K562 (cell line): Measurements from ENCODE around the gene RING1. TPM values are rescaled to one million over a fixed set of nuclear protein-coding genes. Genes with fewer than 3 reads are reported as not detected.

Source experiments
- ATAC-seq: fragments of 200-7000 bp; cut with Tn5 transposase; 3 replicates; pipeline ENCODE4 v1.9.1; 2020; ENCODE audit warnings: moderate library complexity
- BruUV-seq: library from RNA; stranded (reverse); fragments of 400-500 nt; replicated peaks from 2 replicates; lab custom pipeline; 2021; lab: Mats Ljungman, UMichigan
- CTCF ChIA-PET: fragments of 300-600 bp; formaldehyde crosslinking; extraction: SDS; loops from one replicate; lab custom pipeline; 2021; ENCODE audit warnings: low intra/inter-chr PET ratio; lab: Yijun Ruan, JAX
- POLR2A ChIA-PET: fragments of 300-600, 350-650 bp; sonication (Branson Sonifier 250); formaldehyde crosslinking; extraction: SDS; loops from one replicate; lab custom pipeline; 2021; ENCODE audit warnings: antibody characterized with exemption, inconsistent platforms; lab: Yijun Ruan, JAX
- DNase-seq, 4 experiments: peaks; one replicate each; pipeline versions ENCODE4 v3.0.0 to v3.0.0-alpha.2; 2011 to 2018; ENCODE audit warnings: low spot score in 3 of 4, mixed read lengths in 3 of 4; ENCODE audit errors: extremely low read depth in 1 of 4
- FAIRE-seq: peaks from 2 replicates; lab custom pipeline; 2011; peaks lifted over from hg19 to GRCh38; lab: Jason Lieb, UNC
- H2AFZ ChIP-seq: 2 replicates; pipeline ENCODE4 v1.6.0; 2011; ENCODE audit warnings: low read depth, low read length, control low read depth, inconsistent platforms
- H3K27ac ChIP-seq: fragments of 200-600 bp; 3 replicates; pipeline ENCODE4 v1.8.0; 2011; ENCODE audit warnings: low read depth, mild to moderate bottlenecking, control low read depth, inconsistent platforms, low read length, moderate library complexity, mixed read lengths; ENCODE audit errors: extremely low read depth
- H3K27me3 ChIP-seq, 2 experiments: fragments of 300-600 bp in 1 of 2; 2 replicates in 1 of 2; 3 replicates in 1 of 2; pipeline versions ENCODE4 v1.6.0 to v1.8.0; 2011; ENCODE audit warnings: inconsistent platforms in 2 of 2, low read length in 2 of 2, mild to moderate bottlenecking in 1 of 2, mixed read lengths in 1 of 2, moderate library complexity in 1 of 2; ENCODE audit not compliant: control insufficient read depth in 2 of 2, insufficient read depth in 2 of 2
- H3K36me3 ChIP-seq: fragments of 300-600 bp; 3 replicates; pipeline ENCODE4 v1.8.0; 2011; ENCODE audit warnings: mild to moderate bottlenecking, low read length, inconsistent platforms; ENCODE audit not compliant: control insufficient read depth, insufficient read depth
- H3K4me1 ChIP-seq, 2 experiments: fragments of 200-600 bp in 1 of 2; replicated peaks in 1 of 2; 2 replicates in 1 of 2; 3 replicates in 1 of 2; pipeline versions ENCODE4 v1.5.1 to v1.8.0; 2011; ENCODE audit warnings: inconsistent platforms in 2 of 2, low read length in 2 of 2, mild to moderate bottlenecking in 1 of 2, mixed read lengths in 1 of 2, moderate library complexity in 1 of 2; ENCODE audit not compliant: control insufficient read depth in 2 of 2, insufficient read depth in 2 of 2
- H3K4me2 ChIP-seq: 2 replicates; pipeline ENCODE4 v1.6.1; 2011; ENCODE audit warnings: low read length, control low read depth, inconsistent platforms, mixed read lengths; ENCODE audit not compliant: insufficient read depth
- H3K4me3 ChIP-seq: fragments of 200-600 bp; sonication (generic), shearing (Covaris generic); 2 replicates; pipeline ENCODE4 v1.5.1; 2016; ENCODE audit warnings: control low read depth, inconsistent platforms
- H3K79me2 ChIP-seq: fragments of 200-600 bp; 3 replicates; pipeline ENCODE4 v1.8.0; 2011; ENCODE audit warnings: low read length, inconsistent platforms; ENCODE audit not compliant: control insufficient read depth, insufficient read depth
- H3K9ac ChIP-seq, 2 experiments: 2 replicates each; pipeline versions ENCODE4 v1.6.0 to v1.6.1; 2011; ENCODE audit warnings: low read depth in 2 of 2, low read length in 2 of 2, control low read depth in 1 of 2, inconsistent platforms in 1 of 2, mild to moderate bottlenecking in 1 of 2, mixed read lengths in 1 of 2; ENCODE audit not compliant: insufficient read depth in 1 of 2
- H3K9me1 ChIP-seq: one replicate; pipeline ENCODE4 v1.6.0; 2011; ENCODE audit warnings: inconsistent platforms, mild to moderate bottlenecking, low read length, moderate library complexity; ENCODE audit not compliant: control insufficient read depth, insufficient read depth
- H3K9me3 ChIP-seq: replicated peaks from 2 replicates; pipeline ENCODE4 v1.5.1; 2011; ENCODE audit warnings: low read depth, low read length, inconsistent platforms; ENCODE audit not compliant: control insufficient read depth, insufficient read depth
- H4K20me1 ChIP-seq: replicated peaks from 2 replicates; pipeline ENCODE4 v1.6.1; 2011; ENCODE audit warnings: low read length, inconsistent platforms, mixed read lengths; ENCODE audit not compliant: control insufficient read depth, insufficient read depth
- DPF2 ChIP-seq: fragments of 450-650 bp; IDR thresholded peaks from 2 replicates; pipeline ENCODE4 v1.6.1; 2016
- E2F6 ChIP-seq, 2 experiments: IDR thresholded peaks; 2 replicates each; pipeline ENCODE4 v1.6.1; 2011; ENCODE audit warnings: borderline replicate concordance in 1 of 2, control low read depth in 1 of 2, low read depth in 1 of 2, low read length in 1 of 2, mild to moderate bottlenecking in 1 of 2, mixed read lengths in 1 of 2, moderate library complexity in 1 of 2; ENCODE audit not compliant: insufficient read depth in 1 of 2, insufficient read length in 1 of 2, poor library complexity in 1 of 2, severe bottlenecking in 1 of 2; ENCODE audit errors: extremely low read depth in 1 of 2
- FIP1L1 ChIP-seq: fragments of 200-400 bp; formaldehyde crosslinking; IDR thresholded peaks from 2 replicates; pipeline ENCODE4 v1.6.1; 2018; ENCODE audit warnings: mild to moderate bottlenecking, low read depth, low read length; ENCODE audit not compliant: poor library complexity, severe bottlenecking
- FOXK2 ChIP-seq, 2 experiments: fragments of 450-650 bp; IDR thresholded peaks in 1 of 2; conservative IDR thresholded peaks in 1 of 2; 2 replicates each; pipeline ENCODE4 v1.6.1; 2016; ENCODE audit warnings: low read depth in 2 of 2, mild to moderate bottlenecking in 1 of 2
- GTF2E2 ChIP-seq: fragments of 200-800 bp; sonication (Bioruptor generic); IDR thresholded peaks from 2 replicates; pipeline ENCODE4 v1.6.1; 2016; ENCODE audit warnings: missing genetic modification characterization, missing compliant biosample characterization
- HMGXB4 ChIP-seq: sonication (generic); formaldehyde crosslinking; IDR thresholded peaks from 2 replicates; pipeline ENCODE4 v1.8.1; 2023; ENCODE audit warnings: mild to moderate bottlenecking, missing genetic modification reagents
- ID3 ChIP-seq, 2 experiments: fragments of 250-450 bp in 1 of 2; fragments of 450-650 bp in 1 of 2; sonication (Bioruptor Pico) in 1 of 2; IDR thresholded peaks; 2 replicates each; pipeline versions ENCODE4 v1.6.1 to v1.8.0; 2016 to 2021; ENCODE audit warnings: mild to moderate bottlenecking in 2 of 2, moderate library complexity in 2 of 2, missing compliant biosample characterization in 1 of 2, missing genetic modification characterization in 1 of 2
- KAT7 ChIP-seq: sonication (generic); formaldehyde crosslinking; IDR thresholded peaks from 2 replicates; pipeline ENCODE4 v1.8.0; 2022; ENCODE audit warnings: missing genetic modification reagents, mild to moderate bottlenecking, borderline replicate concordance
- MAX ChIP-seq: sonication (generic); formaldehyde crosslinking; IDR thresholded peaks from 2 replicates; pipeline ENCODE4 v1.9.0; 2022; ENCODE audit warnings: mild to moderate bottlenecking, missing genetic modification reagents
- NKRF ChIP-seq: fragments of 450-650 bp; IDR thresholded peaks from 2 replicates; pipeline ENCODE4 v1.6.1; 2016; ENCODE audit warnings: borderline replicate concordance
- XRCC4 ChIP-seq: IDR thresholded peaks from one replicate; pipeline ENCODE4 v1.6.1; 2011; ENCODE audit not compliant: insufficient read depth, insufficient read length; ENCODE audit errors: extremely low read depth
- XRCC5 ChIP-seq: fragments of 200-400 bp; formaldehyde crosslinking; IDR thresholded peaks from 2 replicates; pipeline ENCODE4 v1.6.1; 2017; ENCODE audit warnings: low read depth, mild to moderate bottlenecking, low read length
- ZNF263 ChIP-seq: sonication (generic); formaldehyde crosslinking; IDR thresholded peaks from 2 replicates; pipeline ENCODE4 v1.8.0; 2022; ENCODE audit warnings: mild to moderate bottlenecking, missing genetic modification reagents, borderline replicate concordance
- ZNF3 ChIP-seq: fragments of 250-450 bp; sonication (Bioruptor Pico); IDR thresholded peaks from 2 replicates; pipeline ENCODE4 v1.5.0; 2021; ENCODE audit warnings: mild to moderate bottlenecking, moderate library complexity
- WGBS: fragments of 100-300 bp; shearing (Covaris generic); methylation state at CpG from one replicate; pipeline ENCODE4 v1.1.6; 2016; ENCODE audit warnings: low coverage, mixed read lengths; ENCODE audit not compliant: insufficient coverage; ENCODE audit errors: missing lambda C conversion rate; 5-methylcytosine and 5-hydroxymethylcytosine counted together
- in situ Hi-C: fragments of 300-500 bp; cut with MboI; formaldehyde crosslinking; loops from 4 replicates; pipeline ENCODE4 v1.15.0; 2018; ENCODE audit warnings: inconsistent platforms, mixed read lengths
- intact Hi-C: fragments of 100-400 bp; cut with micrococcal nuclease; formaldehyde crosslinking; loops from 2 replicates; pipeline ENCODE4 v1.14.2; 2022
- polyA plus RNA-seq, 8 experiments: library from polyadenylated mRNA; depleted of rRNA in 4 of 8; stranded (reverse) in 5 of 8; unstranded in 3 of 8; fragments of >200 nt; fragmentation: Nextera tagmentation in 2 of 8; fragmentation: Illumina TruSeq in 1 of 8; extraction: Ambion mirVana in 2 of 8; extraction: Trizol in 1 of 8; gene quantifications; 2 replicates each; pipeline versions ENCODE4 v1.2.1 to v1.2.3, GENCODE V29; 2011 to 2014; ENCODE audit warnings: inconsistent platforms in 1 of 8, missing spikeins in 1 of 8
- total RNA-seq, 7 experiments: library from RNA; depleted of rRNA in 6 of 7; stranded (reverse); fragments of >200 nt in 6 of 7; fragmentation: Illumina TruSeq in 2 of 7; extraction: Trizol in 2 of 7; gene quantifications; 2 replicates each; pipeline versions ENCODE4 v1.2.1 to v1.2.3, GENCODE V29; 2011 to 2021; ENCODE audit warnings: low replicate concordance in 1 of 7

RING1 gene
- total and polyA plus RNA-seq, 9 of the 15 experiments (the other 6 are each of a cell fraction or from before 2014, with no cell fraction given), result 4.2 to 59.1 (median 36.9) TPM

GRCh38 chr6:33248643-33248931 is 40.3 kb downstream of the RING1 start:
- H3K9me1 ChIP-seq, result peaks cover 4% of the 10 kb centered on the region
- no peak for FAIRE-seq
- peak overlapping the region; percentile 53 for H3K4me3 ChIP-seq
- BruUV-seq, result no TSS peak
- H3K9ac ChIP-seq, result peak overlapping the region; percentile 79 to 87
- no peaks in the 10 kb centered on the region for H4K20me1 ChIP-seq
- H3K27ac ChIP-seq, result peak overlapping the region; percentile 81
- no peaks in the 10 kb centered on the region for H3K79me2 ChIP-seq
- CTCF ChIA-PET, result interaction anchor here (0.5 to 3.6 kb wide), 11 partner anchors 48 to 504 kb away, joined by 3 to 24 read pairs (median 5); partner anchors contain the start of genes RXRB and SLC39A7
- peak overlapping the region; percentile 97 for H3K4me2 ChIP-seq
- POLR2A ChIA-PET, result interaction anchor here (0.5 to 5.2 kb wide), 15 partner anchors 11 to 1767 kb away, joined by 3 to 57 read pairs (median 4); partner anchors contain the start of genes B3GALT4, HLA-DPA1, RING1 and RPS18
- ATAC-seq, result peak; percentile 25
- DNase-seq, result no peak
- peaks cover 19% of the 10 kb centered on the region for H3K36me3 ChIP-seq
- H2AFZ ChIP-seq, result peak overlapping the region; percentile 99
- peaks cover 22 to 31% of the 10 kb centered on the region in 2 experiments for H3K4me1 ChIP-seq
- in situ Hi-C loops (loop anchor here (5.0 kb wide), 2 partner anchors 131 to 231 kb away; no protein-coding TSS in a partner anchor), intact Hi-C loops (loop anchor here (1.0 to 2.0 kb wide), 4 partner anchors 48 to 234 kb away; partner anchors contain the start of genes RXRB and SLC39A7)
- peaks cover 4 to 6% of the 10 kb centered on the region in 2 experiments; a peak in 2 of 5 replicates for H3K27me3 ChIP-seq
- no peaks in the 10 kb centered on the region for H3K9me3 ChIP-seq
- WGBS, result 2% methylated on average over 18 of the region's 18 CpGs
- TF ChIP-seq NKRF (peak; percentile 70; the same call in 1 of the 2 replicates), ZNF263 (CRISPR knock-in tag) (peak; percentile 48; the same call in 1 of the 2 replicates), XRCC4 (no peak), FOXK2 (conservative IDR thresholded peaks at IDR 0.05 in 1 of 2, IDR thresholded peaks at IDR 0.05 in 1 of 2; ENCODE audit: low read depth in 2 of 2) (peak in 1 of 2 experiments; percentile 7; a peak in 1 of 4 replicates), MAX (CRISPR knock-in tag) (peak; percentile 45; the same call in 1 of the 2 replicates), KAT7 (CRISPR knock-in tag) (peak; percentile 74; the same call in 1 of the 2 replicates), HMGXB4 (CRISPR knock-in tag) (0 out of 2 replicates have a peak, but pooled peaks have one; percentile 25), ZNF3 (CRISPR knock-in tag) (no peak), FIP1L1 (peak; percentile 9), E2F6 (IDR thresholded peaks at IDR 0.05; ENCODE audit: borderline replicate concordance in 1 of 2, extremely low read depth in 1 of 2, insufficient read depth in 1 of 2, insufficient read length in 1 of 2, low read depth in 1 of 2, low read length in 1 of 2, poor library complexity in 1 of 2, severe bottlenecking in 1 of 2) (peak in 1 of 2 experiments; percentile 41), XRCC5 (peak; percentile 77; the same call in 1 of the 2 replicates), DPF2 (0 out of 2 replicates have a peak, but pooled peaks have one; percentile 40), ID3 (CRISPR knock-in tag; IDR thresholded peaks at IDR 0.05) (no peak), ID3 (tag; IDR thresholded peaks at IDR 0.05) (peak; percentile 52; the same call in 1 of the 2 replicates), GTF2E2 (0 out of 2 replicates have a peak, but pooled peaks have one; percentile 4)
